Stimulated activated effector memory CD8-positive, alpha-beta T cell treated with anti-CD3 and anti-CD28 coated beads, Interleukin-12 subunit alpha, Interleukin-12 subunit beta, amount 100 ng/mL, for 72 hours (primary cell): ENCODE measurements around the gene PDLIM7.
A peak's percentile ranks its signal among the peaks of the same experiment; 100 is the strongest.
"Not testable (repeated sequence)": the region's sequence is repeated elsewhere in the genome, so short reads cannot be mapped to it uniquely, and the experiment has no call there.

ENCODE experiments used
- ATAC-seq: fragments of 150-1000 bp; cut with Tn5 transposase; 2 replicates; pipeline ENCODE4 v1.10.0; 2021
- DNase-seq, 2 donors: peaks; one replicate each; pipeline ENCODE4 v3.0.0; 2021 to 2022; ENCODE audit warnings: low spot score in 2 of 2
- H3K27ac Mint-ChIP-seq: one replicate; pipeline ENCODE4 v1.8.0; 2022; ENCODE audit warnings: mild to moderate bottlenecking, mixed read lengths
- H3K36me3 Mint-ChIP-seq: one replicate; pipeline ENCODE4 v1.8.0; 2022; ENCODE audit warnings: mild to moderate bottlenecking, mixed read lengths
- H3K4me1 Mint-ChIP-seq: one replicate; pipeline ENCODE4 v1.8.0; 2022; ENCODE audit warnings: mixed read lengths
- H3K4me3 Mint-ChIP-seq: one replicate; pipeline ENCODE4 v1.8.0; 2022; ENCODE audit warnings: mild to moderate bottlenecking, mixed read lengths
- H3K9me3 Mint-ChIP-seq: one replicate; pipeline ENCODE4 v1.8.0; 2022; ENCODE audit warnings: mixed read lengths

PDLIM7 gene, protein sequence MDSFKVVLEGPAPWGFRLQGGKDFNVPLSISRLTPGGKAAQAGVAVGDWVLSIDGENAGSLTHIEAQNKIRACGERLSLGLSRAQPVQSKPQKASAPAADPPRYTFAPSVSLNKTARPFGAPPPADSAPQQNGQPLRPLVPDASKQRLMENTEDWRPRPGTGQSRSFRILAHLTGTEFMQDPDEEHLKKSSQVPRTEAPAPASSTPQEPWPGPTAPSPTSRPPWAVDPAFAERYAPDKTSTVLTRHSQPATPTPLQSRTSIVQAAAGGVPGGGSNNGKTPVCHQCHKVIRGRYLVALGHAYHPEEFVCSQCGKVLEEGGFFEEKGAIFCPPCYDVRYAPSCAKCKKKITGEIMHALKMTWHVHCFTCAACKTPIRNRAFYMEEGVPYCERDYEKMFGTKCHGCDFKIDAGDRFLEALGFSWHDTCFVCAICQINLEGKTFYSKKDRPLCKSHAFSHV

DNA sequence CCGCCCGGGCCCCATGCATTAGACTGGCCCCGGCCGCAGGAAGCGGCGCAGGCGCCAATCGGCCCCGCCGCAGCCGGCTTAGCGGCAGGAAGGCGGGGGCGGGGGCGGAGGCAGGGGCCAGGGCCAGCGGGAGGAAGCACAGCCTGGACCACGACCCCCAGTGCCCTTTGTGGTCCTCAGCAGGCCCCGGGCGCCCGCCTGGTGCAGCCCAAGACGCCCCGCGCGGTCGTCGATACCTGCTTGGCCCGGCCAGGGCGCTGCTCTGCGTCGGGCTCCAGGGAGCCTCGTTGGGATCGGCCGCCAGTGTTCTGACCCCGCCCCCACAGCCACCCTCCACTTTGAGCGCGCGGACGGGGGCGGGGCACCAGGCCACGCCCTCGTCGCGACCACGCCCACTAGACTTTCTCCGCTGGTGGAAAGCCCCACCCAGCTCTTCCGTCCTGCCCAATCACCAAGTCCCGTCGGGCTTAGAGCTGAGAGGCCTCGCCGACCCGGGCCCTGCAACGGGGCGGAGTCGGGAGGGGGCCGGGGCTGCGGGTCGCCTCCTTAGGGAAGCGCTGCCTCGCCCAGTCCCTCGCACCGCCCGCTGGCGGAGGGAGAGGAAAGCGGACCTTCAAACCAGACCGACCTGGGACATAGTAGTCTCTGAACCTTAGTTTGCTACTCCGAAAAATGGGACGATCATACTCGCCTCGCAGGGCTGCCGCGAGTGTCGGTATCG is at the start of gene PDLIM7:
Gene PDLIM7 (minus strand): TSS at position 313 of the 721 bp plus-strand sequence. CDS start 1,092 bp downstream, outside the sequence.
- peak within 1 kb of the TSS; percentile 78 for H3K4me3 Mint-ChIP-seq
- peaks cover 50% of the 10 kb centered on the region for H3K4me1 Mint-ChIP-seq
- peak within 1 kb of the TSS; percentile 79 for H3K27ac Mint-ChIP-seq
- ATAC-seq (peak; percentile 85), DNase-seq (peak; percentile 96 to 97)
- H3K9me3 Mint-ChIP-seq: no peaks in the 10 kb centered on the region
- H3K36me3 Mint-ChIP-seq: peaks cover 16% of the 10 kb centered on the region

DNA sequence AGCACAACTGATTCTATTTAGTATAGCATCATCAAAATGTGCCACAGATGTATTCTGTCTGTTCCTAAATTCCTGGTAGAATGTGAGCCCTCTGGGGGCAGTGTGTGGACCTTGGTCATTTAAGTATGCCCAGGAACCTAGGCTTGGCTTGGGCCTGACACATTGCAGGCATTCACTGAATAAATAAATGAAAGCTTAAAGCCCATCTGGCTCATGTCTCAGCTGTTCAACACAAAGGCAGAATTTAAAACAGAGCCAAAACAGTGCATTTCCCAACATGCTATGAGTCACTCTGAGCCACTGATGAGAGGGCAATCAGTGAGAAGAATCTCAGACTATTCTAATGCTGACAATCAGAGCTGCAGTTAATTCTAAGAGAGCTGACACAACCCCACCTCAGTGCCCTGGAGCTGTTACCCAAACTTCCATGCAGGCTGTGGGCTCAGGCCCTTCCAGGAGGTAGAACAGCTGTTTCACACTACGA is 48.9 kb upstream of the PDLIM7 start:
- DNase-seq (no peak), ATAC-seq (peak; percentile 61)
- Mint-ChIP-seq H3K27ac (peak overlapping the region; percentile 80), H3K36me3 (peaks cover 28% of the 10 kb centered on the region), H3K4me3 (no peak overlapping the region), H3K9me3 (no peaks in the 10 kb centered on the region), H3K4me1 (peaks cover 20% of the 10 kb centered on the region)

DNA sequence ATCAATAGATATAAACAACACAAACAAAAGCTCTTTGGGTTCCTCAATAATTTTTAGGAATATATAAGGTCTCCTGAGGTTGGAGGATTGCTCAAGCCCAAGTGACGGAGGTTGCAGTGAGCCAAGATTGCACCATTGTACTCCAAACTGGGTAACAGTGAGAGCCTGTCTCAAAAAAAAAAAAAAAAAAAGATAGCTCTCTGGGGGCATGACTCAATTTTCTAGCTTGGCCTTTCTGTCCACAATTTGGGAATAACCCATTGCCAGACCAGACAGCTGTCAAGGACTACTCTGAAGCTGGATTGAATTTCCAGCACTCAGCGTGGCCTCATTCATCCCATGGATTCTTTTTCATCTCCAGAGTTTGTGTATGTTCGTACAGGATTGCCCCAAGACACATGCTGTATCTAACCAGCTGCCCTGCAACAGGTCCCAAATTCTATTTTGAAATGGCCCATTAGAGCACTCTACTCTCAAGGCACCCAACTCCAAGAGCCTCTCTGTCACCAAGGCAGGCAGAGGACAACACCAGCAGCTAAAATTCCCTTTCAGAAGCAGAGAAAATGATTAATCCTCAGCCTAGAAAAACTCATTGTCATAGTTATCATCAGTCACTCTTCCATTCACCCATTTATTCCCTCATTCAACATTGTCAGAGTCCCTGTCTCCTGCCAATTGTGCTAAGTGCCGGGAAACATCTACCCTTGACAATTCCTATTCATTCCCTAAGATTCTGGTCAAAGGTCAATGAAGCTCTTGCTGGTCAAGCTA is 48.3 kb upstream of the PDLIM7 start:
- no peak for DNase-seq
- no peaks in the 10 kb centered on the region for H3K9me3 Mint-ChIP-seq
- H3K4me1 Mint-ChIP-seq: peaks cover 20% of the 10 kb centered on the region
- no peak for ATAC-seq
- H3K4me3 Mint-ChIP-seq: no peak overlapping the region
- H3K27ac Mint-ChIP-seq: no peak overlapping the region
- H3K36me3 Mint-ChIP-seq: peaks cover 26% of the 10 kb centered on the region

DNA sequence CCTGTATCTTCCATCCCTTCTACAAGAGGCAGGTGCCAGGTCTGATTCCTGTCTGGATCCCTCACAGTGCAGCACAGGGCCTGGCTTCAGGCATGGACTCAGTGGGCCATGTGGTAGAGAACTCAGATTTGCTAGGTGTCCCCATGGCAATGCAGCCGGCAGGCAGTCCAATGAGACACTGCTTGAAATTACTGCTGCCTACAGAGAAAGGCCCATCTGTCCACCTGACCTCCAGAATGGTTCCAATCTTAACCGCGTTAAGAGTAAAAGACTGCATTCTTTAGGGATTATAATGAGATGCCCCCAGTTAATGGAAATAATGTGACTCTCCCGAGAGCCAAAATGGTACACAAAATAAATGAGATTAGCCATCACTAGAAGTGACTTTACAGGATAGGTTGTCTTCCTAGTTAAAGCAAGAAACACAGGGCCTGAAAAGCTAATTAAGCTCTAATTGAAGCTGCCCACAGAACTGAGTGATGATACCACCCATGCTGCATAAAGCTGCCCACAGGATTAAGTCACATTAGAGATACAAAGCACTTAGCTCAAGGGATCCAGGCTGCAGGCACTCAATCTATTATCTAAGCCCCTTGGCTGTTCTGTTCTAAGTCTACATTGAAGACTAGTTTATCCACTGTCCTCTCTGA is 45.5 kb upstream of the PDLIM7 start:
- no peaks in the 10 kb centered on the region for H3K9me3 Mint-ChIP-seq
- H3K4me3 Mint-ChIP-seq: no peak overlapping the region
- DNase-seq (no peak), ATAC-seq (no peak)
- peak overlapping the region; percentile 41 for H3K27ac Mint-ChIP-seq
- H3K36me3 Mint-ChIP-seq: peaks cover 37% of the 10 kb centered on the region
- H3K4me1 Mint-ChIP-seq: peaks cover 20% of the 10 kb centered on the region

DNA sequence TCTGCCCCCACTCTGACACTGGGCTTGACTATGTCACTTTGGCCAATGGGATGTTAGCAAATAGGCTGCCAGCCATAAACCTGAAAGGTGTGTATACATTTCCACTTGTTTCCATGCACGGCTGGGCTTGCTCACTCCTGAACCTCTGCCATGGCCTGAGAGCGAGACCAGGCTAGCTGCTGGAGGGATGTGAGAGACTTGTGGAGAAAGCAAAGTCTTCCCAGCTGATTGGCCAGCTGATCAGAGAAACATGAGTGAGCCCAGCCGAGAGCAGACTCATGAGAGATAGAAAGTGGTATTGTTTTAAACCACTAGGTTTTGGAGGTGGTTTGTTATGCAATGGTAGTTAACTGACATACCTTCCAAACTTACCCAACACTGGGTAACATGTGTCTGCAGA is 43.0 kb upstream of the PDLIM7 start:
- DNase-seq (no peak), ATAC-seq (no peak)
- peaks cover 9% of the 10 kb centered on the region for H3K4me1 Mint-ChIP-seq
- H3K36me3 Mint-ChIP-seq: peaks cover 54% of the 10 kb centered on the region
- no peak overlapping the region for H3K4me3 Mint-ChIP-seq
- H3K27ac Mint-ChIP-seq: no peak overlapping the region
- no peaks in the 10 kb centered on the region for H3K9me3 Mint-ChIP-seq

DNA sequence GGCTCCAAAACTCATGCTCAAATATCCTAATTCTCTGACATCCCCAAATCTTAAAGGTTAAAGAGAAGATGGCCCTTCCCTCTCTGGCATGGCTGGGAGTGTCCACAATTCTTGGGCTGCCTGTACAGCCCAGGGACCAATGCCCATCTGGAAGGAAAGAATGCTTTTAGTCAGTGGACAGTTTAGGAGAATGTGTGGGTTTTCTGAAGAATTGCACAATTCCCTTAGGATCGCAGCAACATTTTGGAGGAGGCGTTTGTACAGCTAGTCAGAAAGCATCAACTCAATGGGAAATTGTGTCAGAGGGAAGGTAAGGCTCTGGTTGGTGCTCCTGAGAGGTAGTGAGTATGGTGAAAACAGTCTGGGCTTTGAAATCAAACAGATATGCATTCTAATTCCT is 42.0 kb upstream of the PDLIM7 start:
- H3K27ac Mint-ChIP-seq: peak overlapping the region; percentile 40
- H3K36me3 Mint-ChIP-seq: peaks cover 64% of the 10 kb centered on the region
- peaks cover 9% of the 10 kb centered on the region for H3K4me1 Mint-ChIP-seq
- DNase-seq (no peak), ATAC-seq (no peak)
- H3K9me3 Mint-ChIP-seq: no peaks in the 10 kb centered on the region
- H3K4me3 Mint-ChIP-seq: no peak overlapping the region

DNA sequence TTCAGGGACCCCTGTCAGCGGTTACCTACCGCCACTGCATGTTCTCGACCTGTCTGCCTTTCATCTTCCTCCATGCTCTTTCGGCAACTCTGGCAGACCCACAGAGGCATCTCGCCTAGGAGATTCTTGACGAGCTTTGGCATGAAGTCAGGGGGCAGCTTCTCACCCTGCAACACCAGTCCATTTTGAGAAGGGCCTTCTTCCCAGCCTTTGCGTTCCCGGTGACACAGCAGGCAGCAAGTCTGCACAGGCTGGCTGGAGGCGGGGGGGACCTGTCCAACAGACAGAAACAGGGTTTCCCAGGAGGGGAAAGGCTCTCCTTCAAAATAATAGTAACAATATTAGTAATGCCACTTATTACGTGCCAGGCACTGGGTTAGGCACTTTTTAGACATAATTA is 41.5 kb upstream of the PDLIM7 start:
- peaks cover 9% of the 10 kb centered on the region for H3K4me1 Mint-ChIP-seq
- no peak for DNase-seq
- no peaks in the 10 kb centered on the region for H3K9me3 Mint-ChIP-seq
- H3K27ac Mint-ChIP-seq: no peak overlapping the region
- peaks cover 70% of the 10 kb centered on the region for H3K36me3 Mint-ChIP-seq
- H3K4me3 Mint-ChIP-seq: no peak overlapping the region
- no peak for ATAC-seq

DNA sequence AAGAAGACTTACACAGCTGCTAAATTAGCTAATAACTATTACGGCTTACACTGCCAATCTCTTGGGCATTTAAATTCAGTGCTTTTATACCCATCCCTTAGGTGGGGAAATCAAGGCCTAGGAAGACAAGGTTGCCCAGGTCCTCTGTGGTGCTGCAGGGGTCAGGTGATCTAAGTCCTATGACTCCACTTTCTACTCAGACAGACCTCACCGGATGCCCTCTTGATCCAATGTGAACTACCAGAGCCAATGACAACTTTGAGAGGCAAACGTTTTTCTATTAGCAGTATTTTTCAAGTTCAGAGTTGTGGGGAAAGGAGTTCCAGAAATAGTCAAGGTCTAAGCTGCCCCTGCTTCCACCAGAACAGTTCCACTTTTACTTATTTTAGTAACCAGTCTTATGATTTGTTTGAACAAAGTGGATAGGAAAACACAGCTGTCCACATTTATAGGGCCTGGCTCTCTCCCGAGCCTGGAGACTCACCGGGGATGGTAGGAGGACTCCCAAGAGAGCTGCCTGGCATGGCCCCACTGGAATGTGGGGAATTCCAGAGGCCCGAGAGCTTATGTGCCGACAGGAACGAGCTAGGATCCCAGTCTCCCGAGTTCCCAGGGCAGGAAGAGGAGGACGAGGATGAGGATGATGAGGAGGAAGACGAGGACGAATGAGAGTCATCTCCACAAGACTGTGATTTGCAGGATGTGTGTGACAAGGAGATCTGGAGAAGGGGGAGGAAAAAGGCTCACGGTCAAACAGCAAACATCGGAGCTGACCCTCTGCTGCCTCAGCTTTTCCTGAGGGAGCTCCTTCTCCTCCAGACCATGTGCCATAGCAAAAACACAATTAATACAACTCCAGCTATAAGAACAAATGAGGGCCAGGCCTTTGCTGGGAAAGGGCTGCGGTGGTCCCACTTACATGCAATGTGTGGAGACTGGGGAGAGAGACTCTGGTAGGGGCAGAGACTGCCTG is 40.3 kb upstream of the PDLIM7 start:
- Mint-ChIP-seq H3K27ac (peak overlapping the region; percentile 86), H3K36me3 (peaks cover 80% of the 10 kb centered on the region), H3K9me3 (no peaks in the 10 kb centered on the region), H3K4me3 (no peak overlapping the region), H3K4me1 (peaks cover 6% of the 10 kb centered on the region)
- ATAC-seq (no peak), DNase-seq (no peak)

DNA sequence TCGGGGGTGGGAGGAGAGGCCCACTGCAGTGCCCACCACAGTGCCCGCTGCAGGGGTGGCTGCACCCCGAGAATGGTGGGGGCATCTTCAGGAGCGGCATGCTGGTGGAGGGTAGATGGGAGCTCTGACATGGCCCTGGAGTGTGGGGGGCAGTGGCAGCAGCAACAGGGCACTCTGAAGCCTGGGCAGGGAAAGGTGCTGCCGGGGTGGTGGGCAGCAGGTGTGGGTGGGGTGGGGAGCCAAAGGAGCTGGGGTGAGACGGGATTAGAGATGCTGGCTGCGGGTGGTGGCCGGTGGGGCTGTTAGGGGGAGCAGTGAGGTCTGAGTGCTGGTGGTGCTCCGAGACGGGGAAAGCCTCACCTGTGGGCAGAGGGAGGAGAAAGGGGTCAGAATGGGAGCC is 39.0 kb upstream of the PDLIM7 start:
- no peak overlapping the region for H3K4me3 Mint-ChIP-seq
- H3K9me3 Mint-ChIP-seq: no peaks in the 10 kb centered on the region
- H3K36me3 Mint-ChIP-seq: peaks cover 81% of the 10 kb centered on the region
- ATAC-seq: no peak
- no peak for DNase-seq
- no peaks in the 10 kb centered on the region for H3K4me1 Mint-ChIP-seq
- H3K27ac Mint-ChIP-seq: no peak overlapping the region

DNA sequence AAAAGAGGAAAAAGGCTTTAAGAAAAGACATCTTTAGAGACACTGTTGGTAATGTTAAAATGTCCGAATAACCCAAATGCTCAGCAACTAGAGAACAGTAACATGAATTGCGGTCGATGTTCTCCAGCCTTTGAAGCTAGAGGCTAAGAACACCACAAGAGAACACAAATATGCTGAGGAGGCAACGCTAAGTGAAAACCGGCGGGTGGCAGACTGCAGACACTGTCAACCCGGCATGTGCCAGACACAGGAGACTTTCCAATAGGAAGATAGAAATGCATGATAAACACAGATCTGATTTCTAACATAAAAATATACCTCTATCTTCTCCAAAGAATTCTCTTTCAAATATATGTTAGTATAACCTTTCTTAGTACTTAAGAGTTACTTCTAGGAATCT is 37.7 kb upstream of the PDLIM7 start:
- no peak overlapping the region for H3K27ac Mint-ChIP-seq

DNA sequence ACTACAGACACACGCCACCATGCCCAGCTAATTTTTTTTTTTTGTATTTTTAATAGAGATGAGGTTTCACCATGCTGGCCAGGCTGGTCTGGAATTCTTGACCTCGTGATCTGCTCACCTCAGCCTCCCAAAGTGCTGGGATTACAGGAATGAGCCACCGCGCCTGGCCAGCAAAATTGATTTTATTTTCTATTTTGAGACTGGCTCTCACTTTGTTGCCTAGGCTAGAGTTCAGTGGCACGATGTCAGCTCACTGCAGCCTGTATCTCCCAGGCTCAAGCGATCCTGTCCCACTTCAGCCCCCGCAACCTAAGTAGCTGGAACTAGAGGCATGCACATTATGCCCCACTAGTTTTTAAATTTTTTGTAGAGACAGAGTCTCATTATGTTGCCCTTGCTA is 37.0 kb upstream of the PDLIM7 start:
- not testable (repeated sequence) for DNase-seq, ATAC-seq, H3K27ac Mint-ChIP-seq, H3K4me1 Mint-ChIP-seq, H3K4me3 Mint-ChIP-seq, H3K9me3 Mint-ChIP-seq
- H3K36me3 Mint-ChIP-seq: peaks cover 86% of the 10 kb centered on the region

More for the DNA sequence above, 37.7 kb upstream of the PDLIM7 start:
- ATAC-seq (no peak), DNase-seq (no peak)
- peaks cover 6% of the 10 kb centered on the region for H3K4me1 Mint-ChIP-seq
- peaks cover 86% of the 10 kb centered on the region for H3K36me3 Mint-ChIP-seq
- no peaks in the 10 kb centered on the region for H3K9me3 Mint-ChIP-seq
- no peak overlapping the region for H3K4me3 Mint-ChIP-seq

DNA sequence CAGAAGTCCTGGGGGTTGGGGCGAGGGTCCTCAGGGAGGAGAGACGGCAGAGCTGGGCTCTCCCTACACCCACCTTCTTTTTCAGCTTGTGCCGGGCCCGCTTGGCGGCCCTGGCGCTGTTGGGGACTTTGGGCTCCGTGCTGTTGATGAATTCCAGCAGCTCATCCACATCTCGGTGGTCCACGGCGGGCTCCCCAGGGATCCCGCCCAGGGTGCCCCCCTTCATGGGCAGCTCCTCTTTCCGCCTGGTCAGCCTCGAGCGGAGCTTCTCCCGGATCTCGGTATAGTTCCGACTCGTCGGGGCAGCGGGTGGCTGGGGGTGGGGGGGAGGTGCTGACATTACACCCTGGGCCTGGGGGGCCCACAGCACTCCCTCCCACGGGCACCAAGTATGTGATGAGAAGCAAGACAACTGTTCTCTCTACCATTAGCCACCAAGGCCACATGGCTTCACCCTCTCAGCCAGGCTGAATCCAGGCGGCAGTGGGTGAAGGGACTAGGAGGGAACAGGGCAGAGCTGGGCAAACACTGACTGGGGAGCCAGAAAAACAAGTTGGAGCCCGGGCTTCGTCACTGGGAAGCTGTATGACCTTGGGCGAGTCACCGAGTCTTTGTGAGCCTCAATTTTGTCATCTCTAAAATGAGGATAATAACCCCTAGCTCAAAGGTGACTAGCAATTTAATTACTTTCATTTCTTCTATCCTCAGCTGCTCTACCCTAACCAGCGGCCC is 34.0 kb upstream of the PDLIM7 start:
- Mint-ChIP-seq H3K27ac (peak overlapping the region; percentile 83), H3K4me1 (peaks cover 6% of the 10 kb centered on the region), H3K9me3 (no peaks in the 10 kb centered on the region), H3K36me3 (peaks cover 59% of the 10 kb centered on the region), H3K4me3 (no peak overlapping the region)
- no peak for DNase-seq
- no peak for ATAC-seq

DNA sequence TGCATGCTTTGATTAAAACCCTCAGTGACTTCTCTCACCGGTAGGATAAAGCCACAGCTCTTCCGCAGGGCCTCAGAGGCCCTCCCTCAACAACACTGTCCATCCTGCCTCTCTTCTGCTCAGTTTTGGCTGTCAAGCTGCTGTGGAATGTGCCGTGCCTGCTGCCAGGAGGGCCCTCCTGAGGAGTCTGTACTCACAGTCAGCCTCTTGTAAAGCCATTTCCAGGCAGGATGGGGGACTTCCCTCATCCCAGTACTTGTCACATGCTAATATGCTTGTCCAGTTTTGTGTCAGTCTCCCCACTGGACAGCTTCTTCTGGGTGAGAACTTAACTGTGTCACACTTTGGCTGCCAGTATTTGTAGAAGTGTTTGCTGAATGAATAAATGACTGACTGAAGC is 33.2 kb upstream of the PDLIM7 start:
- H3K36me3 Mint-ChIP-seq: peaks cover 54% of the 10 kb centered on the region
- DNase-seq (no peak), ATAC-seq (no peak)
- no peaks in the 10 kb centered on the region for H3K9me3 Mint-ChIP-seq
- no peak overlapping the region for H3K4me3 Mint-ChIP-seq
- H3K4me1 Mint-ChIP-seq: peaks cover 6% of the 10 kb centered on the region
- H3K27ac Mint-ChIP-seq: peak overlapping the region; percentile 83
